NCI-H345 treated with DMSO at 0.1 percent for 48 hours (cell line): ENCODE data around the gene OR2T5.
"Not testable (repeated sequence)": the region's sequence is repeated elsewhere in the genome, so short reads cannot be mapped to it uniquely, and the experiment has no call there.

Experiments
- DNase-seq: peaks from one replicate; lab custom pipeline; 2025; ENCODE audit not compliant: unreplicated experiment; lab: John Stamatoyannopoulos, UW

The OR2T5 gene

DNA sequence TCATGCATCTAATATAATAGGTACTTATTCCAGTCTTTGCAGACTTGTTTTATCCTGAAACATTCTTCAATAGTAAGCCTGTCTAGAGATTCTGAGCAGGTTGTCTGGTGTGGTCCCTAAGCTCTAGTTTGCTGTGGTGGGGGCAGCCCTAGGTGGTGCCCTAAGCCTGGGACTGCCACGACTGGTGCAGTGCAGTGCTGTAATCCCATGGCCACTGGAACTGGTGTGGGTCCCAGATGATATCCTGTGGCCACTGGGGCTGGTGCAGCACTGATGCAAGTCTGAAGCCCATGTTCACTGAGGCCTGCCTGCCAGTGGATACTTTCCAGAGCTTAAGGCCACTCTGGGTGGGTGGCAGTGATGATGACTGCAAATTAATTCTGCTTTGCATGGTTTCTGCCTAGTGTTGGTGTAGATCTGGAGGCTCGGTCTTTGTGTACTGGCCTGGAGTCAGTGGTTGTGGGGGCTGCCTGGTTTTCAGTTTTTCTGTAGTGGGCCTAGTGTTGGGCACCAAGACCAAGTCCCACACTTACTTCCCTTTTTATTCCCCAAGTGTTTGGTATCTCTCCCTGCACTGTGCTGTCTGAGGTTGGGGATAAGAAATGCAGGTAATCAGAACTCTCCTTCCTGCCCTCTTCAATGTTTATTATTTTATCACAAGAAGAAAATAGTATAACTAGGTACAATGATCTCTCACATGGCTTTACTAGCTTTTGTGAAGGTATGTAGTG, 12.1 kb downstream of the OR2T5 start:
- DNase-seq = not testable (repeated sequence)

DNA sequence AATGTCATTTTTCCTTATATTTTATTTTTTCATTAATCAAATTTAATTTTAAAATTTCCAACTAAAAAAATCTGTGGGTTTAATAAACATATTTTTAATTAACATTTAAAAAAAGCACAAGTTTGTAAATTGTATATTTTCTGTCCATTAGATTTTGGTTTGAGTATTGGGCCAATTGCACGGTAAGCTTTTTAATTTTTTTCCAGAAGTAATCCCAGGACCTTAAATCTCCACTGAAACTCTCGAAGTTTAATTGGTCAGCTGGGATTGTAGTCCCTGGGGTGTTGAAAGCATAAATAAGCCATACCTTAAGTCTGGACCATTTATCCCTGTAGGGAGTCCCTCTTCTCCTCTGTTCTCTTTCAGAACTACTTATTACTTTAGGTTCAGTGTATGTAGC, 19.4 kb downstream of the OR2T5 start, which contains the start of gene OR2G6:
Gene OR2G6 (plus strand): TSS at position 301 of the 400 bp plus-strand sequence. CDS start 13,574 bp downstream, outside the sequence.
- not testable (repeated sequence) for DNase-seq

DNA sequence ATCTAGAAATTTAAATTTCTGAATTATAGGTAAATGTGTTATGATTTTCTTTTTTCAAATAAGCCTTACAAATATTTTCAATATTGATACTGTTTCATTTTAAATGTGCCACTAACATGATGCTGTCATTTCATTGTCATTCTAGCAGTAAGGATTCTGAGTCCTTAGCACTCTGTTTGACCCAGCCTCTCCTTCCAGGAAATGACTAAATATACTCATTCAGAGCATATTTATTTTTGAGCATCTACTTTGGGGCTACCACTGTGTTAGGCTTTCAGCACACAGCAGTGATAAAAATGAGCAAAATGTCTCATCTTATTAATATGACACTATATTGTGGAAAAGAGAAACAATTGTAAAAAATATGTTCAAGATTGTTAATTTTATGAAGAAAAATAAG, 21.8 kb downstream of the OR2T5 start:
- not testable (repeated sequence) for DNase-seq

DNA sequence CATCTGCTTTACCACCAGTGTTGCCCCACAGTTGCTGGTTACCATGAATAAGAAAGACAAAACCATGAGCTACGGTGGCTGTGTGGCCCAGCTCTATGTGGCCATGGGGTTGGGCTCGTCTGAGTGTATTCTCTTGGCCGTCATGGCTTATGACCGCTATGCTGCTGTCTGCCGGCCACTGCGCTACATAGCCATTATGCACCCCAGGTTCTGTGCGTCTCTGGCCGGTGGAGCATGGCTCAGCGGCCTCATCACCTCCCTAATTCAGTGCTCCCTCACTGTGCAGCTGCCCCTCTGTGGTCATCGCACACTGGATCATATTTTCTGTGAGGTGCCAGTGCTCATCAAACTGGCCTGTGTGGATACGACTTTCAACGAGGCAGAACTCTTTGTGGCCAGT, 33.5 kb downstream of the OR2T5 start:
- DNase-seq = no peak

DNA sequence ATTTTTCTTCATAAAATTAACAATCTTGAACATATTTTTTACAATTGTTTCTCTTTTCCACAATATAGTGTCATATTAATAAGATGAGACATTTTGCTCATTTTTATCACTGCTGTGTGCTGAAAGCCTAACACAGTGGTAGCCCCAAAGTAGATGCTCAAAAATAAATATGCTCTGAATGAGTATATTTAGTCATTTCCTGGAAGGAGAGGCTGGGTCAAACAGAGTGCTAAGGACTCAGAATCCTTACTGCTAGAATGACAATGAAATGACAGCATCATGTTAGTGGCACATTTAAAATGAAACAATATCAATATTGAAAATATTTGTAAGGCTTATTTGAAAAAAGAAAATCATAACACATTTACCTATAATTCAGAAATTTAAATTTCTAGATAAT, 49.1 kb downstream of the OR2T5 start:
- DNase-seq = not testable (repeated sequence)
